GM19463 (cell line): ENCODE data around the gene FAM3C.
"Not testable (repeated sequence)": the region's sequence is repeated elsewhere in the genome, so short reads cannot be mapped to it uniquely, and the experiment has no call there.

Experiments used
- ATAC-seq: cut with Tn5 transposase; IDR thresholded peaks from one replicate; pipeline ENCODE4 v1.9.1; 2021; ENCODE audit warnings: mild to moderate bottlenecking, moderate library complexity; ENCODE audit not compliant: unreplicated experiment

Gene FAM3C

GRCh38 chr7:121395961-121396757 is at the start of gene FAM3C:
FAM3C (minus strand) TSS chr7:121396308; CDS start chr7:121382969, 13,339 bp downstream.
- peak; percentile 81 for ATAC-seq

- ATAC-seq: no peak
Measured at GRCh38 chr7:121442845-121443244, 46.7 kb upstream of the FAM3C start.

- ATAC-seq: no peak
Measured at GRCh38 chr7:121440857-121441503, 44.9 kb upstream of the FAM3C start.

- ATAC-seq: not testable (repeated sequence)
Measured at GRCh38 chr7:121438043-121438955, 42.2 kb upstream of the FAM3C start.

GRCh38 chr7:121437470-121437869 is 41.4 kb upstream of the FAM3C start:
- no peak for ATAC-seq

- no peak for ATAC-seq
Measured at GRCh38 chr7:121436688-121437087, 40.6 kb upstream of the FAM3C start.

- no peak for ATAC-seq
Measured at GRCh38 chr7:121436136-121436535, 40.0 kb upstream of the FAM3C start.

GRCh38 chr7:121433775-121434174 is 37.7 kb upstream of the FAM3C start:
- peak; percentile 41 for ATAC-seq

- ATAC-seq: peak; percentile 65
Measured at GRCh38 chr7:121432486-121432885, 36.4 kb upstream of the FAM3C start.

GRCh38 chr7:121431996-121432395 is 35.9 kb upstream of the FAM3C start:
- no peak for ATAC-seq

- ATAC-seq: no peak
Measured at GRCh38 chr7:121431389-121431995, 35.4 kb upstream of the FAM3C start.

- ATAC-seq: no peak
Measured at GRCh38 chr7:121430558-121430957, 34.5 kb upstream of the FAM3C start.

GRCh38 chr7:121429798-121430197 is 33.7 kb upstream of the FAM3C start:
- no peak for ATAC-seq

GRCh38 chr7:121428855-121429489 is 32.9 kb upstream of the FAM3C start:
- ATAC-seq: no peak

GRCh38 chr7:121421743-121422142 is 25.6 kb upstream of the FAM3C start:
- ATAC-seq: not testable (repeated sequence)

- ATAC-seq: no peak
Measured at GRCh38 chr7:121420976-121421375, 24.9 kb upstream of the FAM3C start.

GRCh38 chr7:121419201-121420148 is 23.4 kb upstream of the FAM3C start:
- ATAC-seq: no peak

- no peak for ATAC-seq
Measured at GRCh38 chr7:121416533-121416932, 20.4 kb upstream of the FAM3C start.

GRCh38 chr7:121414436-121414835 is 18.3 kb upstream of the FAM3C start:
- ATAC-seq: no peak
